HepG2 (cell line): ENCODE data around the gene SPATA32. TPM values are rescaled to one million over a fixed set of nuclear protein-coding genes. Genes with fewer than 3 reads are reported as not detected.
A peak's percentile ranks its signal among the peaks of the same experiment; 100 is the strongest.
"Not testable (repeated sequence)": the region's sequence is repeated elsewhere in the genome, so short reads cannot be mapped to it uniquely, and the experiment has no call there.

Experiments
- ATAC-seq: fragments of 200-7000 bp; cut with Tn5 transposase; 3 replicates; pipeline ENCODE4 v1.9.1; 2020; ENCODE audit warnings: mild to moderate bottlenecking, moderate library complexity
- BruUV-seq: library from RNA; stranded (reverse); fragments of 400-500 nt; replicated peaks from 2 replicates; lab custom pipeline; 2021; lab: Mats Ljungman, UMichigan
- CTCF ChIA-PET: fragments of 300-600 bp; formaldehyde crosslinking; extraction: SDS; loops from one replicate; lab custom pipeline; 2021; ENCODE audit warnings: low total read pairs, inconsistent platforms, low intra/inter-chr PET ratio; lab: Yijun Ruan, JAX
- POLR2A ChIA-PET: fragments of 350-600 bp; sonication (Branson Sonifier 250); formaldehyde crosslinking; loops from one replicate; lab custom pipeline; 2020; ENCODE audit warnings: antibody characterized with exemption, inconsistent platforms; lab: Yijun Ruan, JAX
- DNase-seq: peaks from one replicate; pipeline ENCODE4 v3.0.0-alpha.2; 2015; ENCODE audit warnings: low spot score
- FAIRE-seq: peaks from 3 replicates; lab custom pipeline; 2011; peaks lifted over from hg19 to GRCh38; lab: Jason Lieb, UNC
- H2AFZ ChIP-seq: one replicate; pipeline ENCODE4 v1.6.1; 2011; ENCODE audit warnings: low read length, inconsistent platforms
- H3K27ac ChIP-seq: fragments of 300-600 bp; 3 replicates; pipeline ENCODE4 v1.8.0; 2011; ENCODE audit warnings: mixed run types, mild to moderate bottlenecking, mixed read lengths, low read length, inconsistent platforms; ENCODE audit not compliant: insufficient read depth; ENCODE audit errors: extremely low read length
- H3K27me3 ChIP-seq, 2 experiments: fragments of 200-600 bp in 1 of 2; 2 replicates in 1 of 2; 3 replicates in 1 of 2; pipeline versions ENCODE4 v1.6.0 to v1.8.0; 2011; ENCODE audit warnings: low read length in 2 of 2, mild to moderate bottlenecking in 2 of 2, moderate library complexity in 2 of 2, inconsistent platforms in 1 of 2; ENCODE audit not compliant: insufficient read depth in 2 of 2, control insufficient read depth in 1 of 2
- H3K36me3 ChIP-seq, 2 experiments: fragments of 200-600 bp in 1 of 2; replicated peaks in 1 of 2; 2 replicates in 1 of 2; 3 replicates in 1 of 2; pipeline versions ENCODE4 v1.5.1 to v1.8.0; 2011; ENCODE audit warnings: low read length in 2 of 2, inconsistent platforms in 1 of 2; ENCODE audit not compliant: insufficient read depth in 2 of 2, control insufficient read depth in 1 of 2
- H3K4me1 ChIP-seq: 2 replicates; pipeline ENCODE4 v1.5.1; 2012; ENCODE audit warnings: low read length, inconsistent platforms; ENCODE audit not compliant: insufficient read depth
- H3K4me2 ChIP-seq: 2 replicates; pipeline ENCODE4 v1.6.0; 2011; ENCODE audit warnings: low read depth, low read length, inconsistent platforms
- H3K4me3 ChIP-seq, 3 experiments: fragments of 200-600 bp in 1 of 3; sonication (generic), shearing (Covaris generic) in 1 of 3; replicated peaks in 1 of 3; 2 replicates each; pipeline ENCODE4 v1.5.1; 2011 to 2016; ENCODE audit warnings: low read length in 3 of 3, inconsistent platforms in 2 of 3, low read depth in 2 of 3, mild to moderate bottlenecking in 2 of 3, control low read depth in 1 of 3, mixed read lengths in 1 of 3; ENCODE audit not compliant: insufficient read depth in 1 of 3
- H3K79me2 ChIP-seq: one replicate; pipeline ENCODE4 v1.6.1; 2011; ENCODE audit warnings: low read length, inconsistent platforms; ENCODE audit not compliant: insufficient read depth
- H3K9ac ChIP-seq: 2 replicates; pipeline ENCODE4 v1.6.0; 2011; ENCODE audit warnings: mild to moderate bottlenecking, low read depth, low read length, inconsistent platforms; ENCODE audit not compliant: insufficient read depth
- H3K9me3 ChIP-seq: 2 replicates; pipeline ENCODE4 v1.5.1; 2012; ENCODE audit warnings: mild to moderate bottlenecking, low read length
- H4K20me1 ChIP-seq: 2 replicates; pipeline ENCODE4 v1.6.0; 2011; ENCODE audit warnings: inconsistent platforms, mild to moderate bottlenecking, low read length, moderate library complexity; ENCODE audit not compliant: insufficient read depth
- GABPA ChIP-seq, 2 experiments: IDR thresholded peaks; 2 replicates each; pipeline ENCODE4 v1.6.1; 2011 to 2016; ENCODE audit warnings: low read depth in 2 of 2, low read length in 1 of 2, missing biosample characterization in 1 of 2, missing genetic modification characterization in 1 of 2
- GATAD2A ChIP-seq: IDR thresholded peaks from 2 replicates; pipeline ENCODE4 v1.6.1; 2016
- NCOA1 ChIP-seq: sonication (generic); formaldehyde crosslinking; IDR thresholded peaks from 2 replicates; pipeline ENCODE4 v1.9.0; 2021; ENCODE audit warnings: missing genetic modification reagents
- POLR2A ChIP-seq, 2 experiments: IDR thresholded peaks; 2 replicates each; pipeline ENCODE4 v1.6.1; 2011; ENCODE audit warnings: low read depth in 2 of 2, low read length in 2 of 2, mild to moderate bottlenecking in 1 of 2, moderate library complexity in 1 of 2; ENCODE audit not compliant: insufficient read depth in 1 of 2
- RBM39 ChIP-seq: fragments of 200-400 bp; formaldehyde crosslinking; IDR thresholded peaks from one replicate; pipeline ENCODE4 v1.6.1; 2018; ENCODE audit warnings: antibody characterized with exemption, mild to moderate bottlenecking, low read depth, low read length; ENCODE audit not compliant: poor library complexity, severe bottlenecking
- SAFB2 ChIP-seq: sonication (generic); formaldehyde crosslinking; IDR thresholded peaks from 2 replicates; pipeline ENCODE4 v1.5.1; 2020; ENCODE audit warnings: missing genetic modification reagents, low read depth, mild to moderate bottlenecking, borderline replicate concordance
- SRSF1 ChIP-seq: fragments of 200-400 bp; formaldehyde crosslinking; optimal IDR thresholded peaks from 2 replicates; pipeline ENCODE3; 2017; ENCODE audit warnings: mild to moderate bottlenecking, low read depth, low read length, moderate library complexity
- TEAD3 ChIP-seq: optimal IDR thresholded peaks from 2 replicates; pipeline ENCODE3; 2016; ENCODE audit warnings: borderline replicate concordance
- YY1 ChIP-seq: IDR thresholded peaks from 2 replicates; pipeline ENCODE4 v1.6.1; 2011; ENCODE audit warnings: low read length, low read depth, moderate library complexity, mild to moderate bottlenecking; ENCODE audit not compliant: insufficient read depth, insufficient replicate concordance
- ZNF234 ChIP-seq: sonication (generic); formaldehyde crosslinking; conservative IDR thresholded peaks from 2 replicates; pipeline ENCODE4 v1.5.1; 2020; ENCODE audit warnings: mild to moderate bottlenecking, missing genetic modification reagents
- ZNF563 ChIP-seq: sonication (generic); formaldehyde crosslinking; IDR thresholded peaks from 2 replicates; pipeline ENCODE4 v1.8.0; 2022; ENCODE audit warnings: mild to moderate bottlenecking, moderate library complexity, missing genetic modification reagents
- ZNF644 ChIP-seq: IDR thresholded peaks from 2 replicates; pipeline ENCODE4 v1.6.1; 2016; ENCODE audit warnings: low read depth
- ZNF766 ChIP-seq: sonication (generic); formaldehyde crosslinking; IDR thresholded peaks from 2 replicates; pipeline ENCODE4 v1.5.0; 2020; ENCODE audit warnings: missing genetic modification reagents, borderline replicate concordance
- WGBS: methylation state at CpG from one replicate; pipeline ENCODE4 v1.1.6; 2017; ENCODE audit warnings: low lambda C conversion rate; 5-methylcytosine and 5-hydroxymethylcytosine counted together
- in situ Hi-C: cut with HindIII; loops from 2 replicates; pipeline ENCODE4 v1.10.0; 2017; ENCODE audit warnings: low pct_unique_long_range_greater_than_20kb; ENCODE audit not compliant: extremely low pct_ligation_motif_present
- intact Hi-C: fragments of 100-400 bp; cut with micrococcal nuclease; formaldehyde crosslinking; loops from one replicate; pipeline ENCODE4 v1.10.0; 2022; ENCODE audit not compliant: unreplicated experiment
- polyA plus RNA-seq, 8 experiments: library from polyadenylated mRNA; depleted of rRNA in 3 of 8; stranded (reverse) in 7 of 8; unstranded in 1 of 8; fragments of >200 nt; fragmentation: Illumina TruSeq in 4 of 8; extraction: Trizol in 4 of 8; gene quantifications; 2 replicates each; pipeline versions ENCODE4 v1.2.1 to v1.2.3, GENCODE V29; 2011 to 2016; ENCODE audit warnings: low read depth in 4 of 8, missing spikeins in 1 of 8, mixed read lengths in 1 of 8; ENCODE audit not compliant: insufficient read depth in 1 of 8
- total RNA-seq, 5 experiments: library from RNA; depleted of rRNA; stranded (reverse); fragments of >200 nt; fragmentation: Illumina TruSeq; extraction: Trizol; gene quantifications; 2 replicates each; pipeline ENCODE4 v1.2.3, GENCODE V29; 2016; ENCODE audit warnings: low read depth in 1 of 5
- TF ChIP-seq, protein P1 (sequence below): sonication (generic); formaldehyde crosslinking; IDR thresholded peaks from 2 replicates; pipeline ENCODE4 v1.5.0; 2020; ENCODE audit warnings: mild to moderate bottlenecking, missing genetic modification reagents
- TF ChIP-seq, protein P2 (sequence below): sonication (generic); formaldehyde crosslinking; IDR thresholded peaks from 2 replicates; pipeline ENCODE4 v1.4.0; 2020; ENCODE audit warnings: missing genetic modification reagents, mild to moderate bottlenecking, borderline replicate concordance

The SPATA32 gene
- total and polyA plus RNA-seq, 2 of the 13 experiments (the other 11 are each of a cell fraction or from before 2014, with no cell fraction given), result not detected

DNA sequence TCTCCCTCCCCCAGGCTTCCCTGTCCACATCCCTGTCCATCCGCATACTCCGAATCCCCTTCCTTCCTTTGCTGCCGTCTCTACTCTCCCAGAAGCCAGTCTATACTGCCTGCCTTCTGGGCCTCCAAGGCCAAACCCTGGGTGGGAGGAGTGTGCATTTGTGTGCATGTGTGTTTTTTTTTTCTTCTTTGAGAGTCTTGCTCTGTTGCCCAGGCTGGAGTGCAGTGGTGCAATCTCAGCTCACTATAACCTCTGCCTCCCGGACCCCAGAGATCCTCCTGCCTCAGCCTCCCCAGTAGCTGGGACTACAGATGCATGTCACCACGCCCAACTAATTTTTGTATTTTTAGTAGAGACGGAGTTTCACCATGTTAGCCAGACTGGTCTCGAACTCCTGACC lies 8.7 kb downstream of the SPATA32 start:
- in situ Hi-C loops, H3K9ac ChIP-seq, H2AFZ ChIP-seq, H3K4me2 ChIP-seq, CTCF ChIA-PET, FAIRE-seq, H4K20me1 ChIP-seq, H3K4me1 ChIP-seq, intact Hi-C loops, H3K79me2 ChIP-seq, H3K4me3 ChIP-seq, H3K9me3 ChIP-seq, POLR2A ChIA-PET, ATAC-seq, DNase-seq, H3K27ac ChIP-seq: not testable (repeated sequence)
- 62% methylated on average over 7 of the region's 7 CpGs for WGBS
- peaks cover 0 to 28% of the 10 kb centered on the region in 2 experiments; a peak in 2 of 5 replicates for H3K27me3 ChIP-seq
- 0 out of 2 replicates have a peak, but pooled peaks have one; percentile 28 for TF ChIP-seq ZNF563
- TF ChIP-seq, all 625 proteins: peak for 1; not testable (repeated sequence) for 624
- not testable (repeated sequence) for BruUV-seq, H3K36me3 ChIP-seq

DNA sequence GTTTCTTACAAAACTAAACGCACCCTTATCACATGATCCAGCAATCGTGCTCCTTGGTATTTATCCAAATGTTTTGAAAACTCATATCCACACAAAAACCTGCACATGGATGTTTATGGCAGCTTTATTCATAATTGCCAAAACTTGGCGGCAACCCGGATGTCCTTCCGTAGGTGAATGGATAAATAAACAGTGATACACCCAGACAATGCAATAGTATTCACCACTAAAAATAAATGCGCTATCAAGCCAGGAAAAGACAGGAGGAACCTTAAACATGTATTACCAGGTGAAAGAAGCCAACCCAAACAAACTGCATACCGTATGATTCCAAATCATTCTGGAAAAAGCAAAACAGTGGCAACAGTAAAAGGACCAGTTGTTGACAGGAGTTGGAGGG lies 10.0 kb downstream of the SPATA32 start:
- no peak for DNase-seq
- H4K20me1 ChIP-seq, result no peaks in the 10 kb centered on the region
- no peaks in the 10 kb centered on the region for H3K36me3 ChIP-seq
- H2AFZ ChIP-seq, result no peak overlapping the region
- ChIA-PET CTCF (no interaction called here), POLR2A (no interaction called here)
- intact Hi-C loops (no loop called here), in situ Hi-C loops (no loop called here)
- H3K9ac ChIP-seq, result no peak overlapping the region
- H3K4me2 ChIP-seq, result no peak overlapping the region
- no peak overlapping the region for H3K4me3 ChIP-seq
- H3K79me2 ChIP-seq, result no peaks in the 10 kb centered on the region
- H3K27me3 ChIP-seq, result peaks cover 0 to 17% of the 10 kb centered on the region in 2 experiments; a peak in 2 of 5 replicates
- WGBS, result 85% methylated on average over 7 of the region's 7 CpGs
- BruUV-seq, result no TSS peak
- 0 out of 2 replicates have a peak, but pooled peaks cover 9% of the 10 kb centered on the region for H3K4me1 ChIP-seq
- no peak for FAIRE-seq
- no peak overlapping the region for H3K27ac ChIP-seq
- H3K9me3 ChIP-seq, result no peaks in the 10 kb centered on the region
- ATAC-seq, result no peak
- TF ChIP-seq, protein P1, sequence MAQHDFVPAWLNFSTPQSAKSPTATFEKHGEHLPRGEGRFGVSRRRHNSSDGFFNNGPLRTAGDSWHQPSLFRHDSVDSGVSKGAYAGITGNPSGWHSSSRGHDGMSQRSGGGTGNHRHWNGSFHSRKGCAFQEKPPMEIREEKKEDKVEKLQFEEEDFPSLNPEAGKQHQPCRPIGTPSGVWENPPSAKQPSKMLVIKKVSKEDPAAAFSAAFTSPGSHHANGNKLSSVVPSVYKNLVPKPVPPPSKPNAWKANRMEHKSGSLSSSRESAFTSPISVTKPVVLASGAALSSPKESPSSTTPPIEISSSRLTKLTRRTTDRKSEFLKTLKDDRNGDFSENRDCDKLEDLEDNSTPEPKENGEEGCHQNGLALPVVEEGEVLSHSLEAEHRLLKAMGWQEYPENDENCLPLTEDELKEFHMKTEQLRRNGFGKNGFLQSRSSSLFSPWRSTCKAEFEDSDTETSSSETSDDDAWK (CRISPR knock-in tag), result no peak
- TF ChIP-seq ZNF644 (CRISPR knock-in tag) (no peak), YY1 (no peak), ZNF766 (CRISPR knock-in tag) (no peak), RBM39 (no peak), POLR2A (IDR thresholded peaks at IDR 0.05; ENCODE audit: insufficient read depth in 1 of 2, low read depth in 2 of 2, low read length in 2 of 2) (no peak), ZNF234 (CRISPR knock-in tag) (no peak), TEAD3 (CRISPR knock-in tag) (no peak), GATAD2A (no peak), GABPA (IDR thresholded peaks at IDR 0.05; ENCODE audit: low read depth, low read length) (no peak), GABPA (CRISPR knock-in tag; IDR thresholded peaks at IDR 0.05; ENCODE audit: low read depth) (no peak), NCOA1 (CRISPR knock-in tag) (no peak), SAFB2 (CRISPR knock-in tag) (no peak), SRSF1 (no peak)
- TF ChIP-seq, protein P2, sequence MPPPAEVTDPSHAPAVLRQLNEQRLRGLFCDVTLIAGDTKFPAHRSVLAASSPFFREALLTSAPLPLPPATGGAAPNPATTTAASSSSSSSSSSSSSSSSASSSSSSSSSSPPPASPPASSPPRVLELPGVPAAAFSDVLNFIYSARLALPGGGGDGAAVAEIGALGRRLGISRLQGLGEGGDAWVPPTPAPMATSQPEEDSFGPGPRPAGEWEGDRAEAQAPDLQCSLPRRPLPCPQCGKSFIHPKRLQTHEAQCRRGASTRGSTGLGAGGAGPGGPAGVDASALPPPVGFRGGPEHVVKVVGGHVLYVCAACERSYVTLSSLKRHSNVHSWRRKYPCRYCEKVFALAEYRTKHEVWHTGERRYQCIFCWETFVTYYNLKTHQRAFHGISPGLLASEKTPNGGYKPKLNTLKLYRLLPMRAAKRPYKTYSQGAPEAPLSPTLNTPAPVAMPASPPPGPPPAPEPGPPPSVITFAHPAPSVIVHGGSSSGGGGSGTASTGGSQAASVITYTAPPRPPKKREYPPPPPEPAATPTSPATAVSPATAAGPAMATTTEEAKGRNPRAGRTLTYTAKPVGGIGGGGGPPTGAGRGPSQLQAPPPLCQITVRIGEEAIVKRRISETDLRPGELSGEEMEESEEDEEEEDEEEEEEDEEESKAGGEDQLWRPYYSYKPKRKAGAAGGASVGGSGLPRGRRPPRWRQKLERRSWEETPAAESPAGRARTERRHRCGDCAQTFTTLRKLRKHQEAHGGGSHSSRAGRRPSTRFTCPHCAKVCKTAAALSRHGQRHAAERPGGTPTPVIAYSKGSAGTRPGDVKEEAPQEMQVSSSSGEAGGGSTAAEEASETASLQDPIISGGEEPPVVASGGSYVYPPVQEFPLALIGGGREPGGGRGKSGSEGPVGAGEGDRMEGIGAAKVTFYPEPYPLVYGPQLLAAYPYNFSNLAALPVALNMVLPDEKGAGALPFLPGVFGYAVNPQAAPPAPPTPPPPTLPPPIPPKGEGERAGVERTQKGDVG (CRISPR knock-in tag), result no peak
